KMS-11 (cell line): ENCODE data around the gene RIC8A.

Source experiments
- H2AFZ ChIP-seq: fragments of 200-600 bp; sonication (generic); 2 replicates; pipeline ENCODE4 v1.6.1; 2016; ENCODE audit warnings: antibody characterized with exemption, mixed run types, low read depth
- H3K27ac ChIP-seq: fragments of 200-600 bp; sonication (generic); 2 replicates; pipeline ENCODE4 v1.6.1; 2016; ENCODE audit warnings: mild to moderate bottlenecking, mixed run types
- H3K27me3 ChIP-seq: fragments of 200-600 bp; sonication (generic); 2 replicates; pipeline ENCODE4 v1.6.1; 2017; ENCODE audit warnings: mild to moderate bottlenecking, low read depth, mixed run types, moderate library complexity; ENCODE audit not compliant: insufficient read depth
- H3K36me3 ChIP-seq: fragments of 200-600 bp; sonication (generic); 2 replicates; pipeline ENCODE4 v1.6.1; 2017; ENCODE audit warnings: mild to moderate bottlenecking, mixed run types; ENCODE audit not compliant: insufficient read depth
- H3K4me1 ChIP-seq: fragments of 200-600 bp; sonication (generic); 2 replicates; pipeline ENCODE4 v1.6.1; 2016; ENCODE audit warnings: mild to moderate bottlenecking, low read depth, mixed run types; ENCODE audit not compliant: poor library complexity, severe bottlenecking
- H3K4me2 ChIP-seq: fragments of 200-600 bp; sonication (generic); 2 replicates; pipeline ENCODE4 v1.7.0; 2016; ENCODE audit warnings: mild to moderate bottlenecking, mixed run types
- H3K4me3 ChIP-seq: fragments of 200-600 bp; sonication (generic); IDR thresholded peaks from 2 replicates; pipeline ENCODE4 v1.6.1; 2017; ENCODE audit warnings: low read depth, low read length, mixed read lengths; ENCODE audit not compliant: insufficient read depth
- H3K79me2 ChIP-seq: fragments of 200-600 bp; sonication (generic); 2 replicates; pipeline ENCODE4 v1.6.1; 2016; ENCODE audit warnings: low read depth, mixed run types; ENCODE audit not compliant: insufficient read depth
- H3K9ac ChIP-seq: fragments of 200-600 bp; sonication (generic); 2 replicates; pipeline ENCODE4 v1.6.1; 2016; ENCODE audit warnings: mild to moderate bottlenecking, mixed run types
- H4K20me1 ChIP-seq: fragments of 200-600 bp; sonication (generic); 2 replicates; pipeline ENCODE4 v1.6.1; 2016; ENCODE audit warnings: mild to moderate bottlenecking, mixed run types; ENCODE audit not compliant: insufficient read depth
- TF ChIP-seq, protein P1 (sequence below): fragments of 200-600 bp; sonication (generic); conservative IDR thresholded peaks from 2 replicates; pipeline ENCODE4 v1.6.1; 2017; ENCODE audit warnings: low read depth, mild to moderate bottlenecking, antibody characterized with exemption, low read length, moderate library complexity, mixed read lengths

RIC8A gene

DNA sequence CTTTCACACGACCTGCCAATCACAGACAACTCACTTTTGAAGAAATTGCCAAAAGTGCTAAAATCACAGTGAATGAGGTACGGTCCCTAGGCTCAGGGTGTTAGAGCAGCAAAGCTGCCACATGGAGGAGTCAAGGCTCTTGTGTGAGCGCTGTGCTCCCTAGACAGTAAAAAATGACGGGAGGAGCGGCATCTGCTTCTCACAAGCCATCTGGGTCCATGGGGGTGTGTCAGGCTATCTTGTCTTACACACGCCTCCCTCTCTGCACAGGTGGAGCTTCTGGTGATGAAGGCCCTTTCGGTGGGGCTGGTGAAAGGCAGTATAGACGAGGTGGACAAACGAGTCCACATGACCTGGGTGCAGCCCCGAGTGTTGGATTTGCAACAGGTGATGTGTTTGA lies 44.0 kb downstream of the RIC8A start:
- H3K27me3 ChIP-seq: no peaks in the 10 kb centered on the region
- no peak overlapping the region for H3K4me2 ChIP-seq
- no peak overlapping the region for H2AFZ ChIP-seq
- no peak overlapping the region for H3K27ac ChIP-seq
- no peak overlapping the region for H3K9ac ChIP-seq
- TF ChIP-seq, protein P1, sequence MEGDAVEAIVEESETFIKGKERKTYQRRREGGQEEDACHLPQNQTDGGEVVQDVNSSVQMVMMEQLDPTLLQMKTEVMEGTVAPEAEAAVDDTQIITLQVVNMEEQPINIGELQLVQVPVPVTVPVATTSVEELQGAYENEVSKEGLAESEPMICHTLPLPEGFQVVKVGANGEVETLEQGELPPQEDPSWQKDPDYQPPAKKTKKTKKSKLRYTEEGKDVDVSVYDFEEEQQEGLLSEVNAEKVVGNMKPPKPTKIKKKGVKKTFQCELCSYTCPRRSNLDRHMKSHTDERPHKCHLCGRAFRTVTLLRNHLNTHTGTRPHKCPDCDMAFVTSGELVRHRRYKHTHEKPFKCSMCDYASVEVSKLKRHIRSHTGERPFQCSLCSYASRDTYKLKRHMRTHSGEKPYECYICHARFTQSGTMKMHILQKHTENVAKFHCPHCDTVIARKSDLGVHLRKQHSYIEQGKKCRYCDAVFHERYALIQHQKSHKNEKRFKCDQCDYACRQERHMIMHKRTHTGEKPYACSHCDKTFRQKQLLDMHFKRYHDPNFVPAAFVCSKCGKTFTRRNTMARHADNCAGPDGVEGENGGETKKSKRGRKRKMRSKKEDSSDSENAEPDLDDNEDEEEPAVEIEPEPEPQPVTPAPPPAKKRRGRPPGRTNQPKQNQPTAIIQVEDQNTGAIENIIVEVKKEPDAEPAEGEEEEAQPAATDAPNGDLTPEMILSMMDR: no peak
- no peaks in the 10 kb centered on the region for H4K20me1 ChIP-seq
- H3K36me3 ChIP-seq: no peaks in the 10 kb centered on the region; the same call in 1 of the 2 replicates
- H3K4me3 ChIP-seq: no peak overlapping the region
- no peaks in the 10 kb centered on the region for H3K4me1 ChIP-seq
- no peaks in the 10 kb centered on the region for H3K79me2 ChIP-seq

DNA sequence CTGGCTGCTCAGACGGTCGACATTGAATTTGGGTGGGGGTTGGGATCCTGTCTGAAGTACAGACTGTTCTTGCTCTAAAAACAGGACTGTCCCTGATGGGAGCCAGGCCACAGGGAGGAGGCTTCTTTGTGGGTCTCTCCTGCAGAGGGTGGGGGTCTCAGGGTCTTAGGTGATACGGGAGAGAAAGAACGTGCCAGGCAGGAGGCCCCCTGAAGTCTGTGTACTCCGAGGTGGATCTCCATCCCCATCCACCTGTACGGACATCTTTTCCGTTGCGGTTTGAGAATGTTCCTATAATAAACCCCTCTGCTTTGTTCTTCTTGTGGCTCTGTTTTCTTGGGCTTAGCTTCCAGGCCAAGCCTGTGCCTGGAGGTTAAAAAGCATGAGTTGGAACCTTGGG lies 45.2 kb downstream of the RIC8A start:
- TF ChIP-seq, protein P1: no peak
- no peaks in the 10 kb centered on the region for H4K20me1 ChIP-seq

DNA sequence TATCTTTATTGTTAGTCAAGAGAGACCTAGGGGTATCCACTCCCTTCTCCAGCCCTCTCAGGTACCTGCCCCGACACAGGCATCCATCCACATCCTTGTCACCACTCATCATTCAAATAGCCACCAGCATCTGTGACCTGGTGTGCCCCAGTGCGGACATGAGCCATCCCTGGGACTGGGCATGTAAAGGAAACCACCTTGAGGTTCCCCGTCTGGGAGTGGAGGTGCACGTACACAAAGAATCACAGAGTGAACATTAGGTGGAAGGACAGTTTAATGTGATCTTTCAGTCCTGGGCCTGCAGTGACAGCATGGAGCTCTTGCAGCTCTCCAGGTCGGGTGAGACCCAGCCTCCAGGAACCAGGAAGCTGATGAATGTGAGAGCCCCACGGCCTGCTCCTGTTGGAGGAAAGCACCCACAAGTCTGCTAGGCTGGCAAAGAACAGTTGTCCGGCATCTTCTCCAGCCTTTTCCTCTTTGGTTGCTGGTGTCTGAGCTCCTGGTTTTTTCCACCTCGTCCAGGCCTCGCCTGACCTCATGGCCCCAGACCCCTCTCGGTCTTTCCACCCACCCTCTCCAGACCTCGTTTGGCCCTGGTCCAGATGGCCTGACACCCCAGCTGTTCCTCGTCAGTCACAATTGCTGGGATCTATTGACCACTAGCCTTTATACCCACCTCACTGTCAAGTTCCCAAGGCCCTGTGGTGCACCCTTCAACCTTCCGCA lies 45.8 kb downstream of the RIC8A start:
- H3K36me3 ChIP-seq: no peaks in the 10 kb centered on the region

More for the DNA sequence above, 45.2 kb downstream of the RIC8A start:
- no peak overlapping the region for H2AFZ ChIP-seq
- no peak overlapping the region for H3K27ac ChIP-seq
- no peaks in the 10 kb centered on the region for H3K36me3 ChIP-seq
- H3K79me2 ChIP-seq: no peaks in the 10 kb centered on the region
- H3K27me3 ChIP-seq: no peaks in the 10 kb centered on the region
- H3K4me2 ChIP-seq: no peak overlapping the region
- H3K4me3 ChIP-seq: no peak overlapping the region
- no peak overlapping the region for H3K9ac ChIP-seq
- no peaks in the 10 kb centered on the region for H3K4me1 ChIP-seq

DNA sequence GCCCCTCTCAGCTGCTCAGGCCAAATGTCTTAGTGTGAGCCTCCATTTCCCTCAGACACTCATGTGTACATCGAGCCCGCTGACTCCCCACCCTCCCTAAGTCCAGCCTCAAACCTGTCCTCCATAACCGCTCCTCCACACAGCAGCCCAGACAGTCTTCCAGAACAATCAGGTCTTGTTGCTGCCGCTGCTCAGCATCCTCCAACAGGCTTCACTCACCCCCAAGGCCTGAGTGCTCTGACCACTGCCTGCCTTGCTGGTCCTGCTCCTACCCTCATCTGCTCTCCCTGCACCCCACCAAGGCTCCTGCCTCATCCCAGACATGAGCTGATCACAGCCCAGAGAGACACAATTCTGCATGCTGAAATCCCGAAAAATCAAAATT lies 46.4 kb downstream of the RIC8A start:
- TF ChIP-seq, protein P1: no peak
- Histone ChIP-seq H2AFZ (no peak overlapping the region), H3K4me3 (no peak overlapping the region)

More for the DNA sequence above, 45.8 kb downstream of the RIC8A start:
- H3K27ac ChIP-seq: no peak overlapping the region
- H3K4me3 ChIP-seq: no peak overlapping the region
- H3K4me2 ChIP-seq: no peak overlapping the region
- no peaks in the 10 kb centered on the region for H3K79me2 ChIP-seq
- no peaks in the 10 kb centered on the region for H3K27me3 ChIP-seq
- H4K20me1 ChIP-seq: no peaks in the 10 kb centered on the region
- no peaks in the 10 kb centered on the region for H3K4me1 ChIP-seq
- no peak overlapping the region for H3K9ac ChIP-seq
- H2AFZ ChIP-seq: no peak overlapping the region
- TF ChIP-seq, protein P1: no peak

More for the DNA sequence above, 46.4 kb downstream of the RIC8A start:
- Histone ChIP-seq H4K20me1 (no peaks in the 10 kb centered on the region), H3K36me3 (no peaks in the 10 kb centered on the region), H3K79me2 (no peaks in the 10 kb centered on the region), H3K27ac (no peak overlapping the region), H3K27me3 (no peaks in the 10 kb centered on the region), H3K4me2 (no peak overlapping the region), H3K4me1 (no peaks in the 10 kb centered on the region), H3K9ac (no peak overlapping the region)
